ENCODE data around the gene PHTF2.

DNA sequence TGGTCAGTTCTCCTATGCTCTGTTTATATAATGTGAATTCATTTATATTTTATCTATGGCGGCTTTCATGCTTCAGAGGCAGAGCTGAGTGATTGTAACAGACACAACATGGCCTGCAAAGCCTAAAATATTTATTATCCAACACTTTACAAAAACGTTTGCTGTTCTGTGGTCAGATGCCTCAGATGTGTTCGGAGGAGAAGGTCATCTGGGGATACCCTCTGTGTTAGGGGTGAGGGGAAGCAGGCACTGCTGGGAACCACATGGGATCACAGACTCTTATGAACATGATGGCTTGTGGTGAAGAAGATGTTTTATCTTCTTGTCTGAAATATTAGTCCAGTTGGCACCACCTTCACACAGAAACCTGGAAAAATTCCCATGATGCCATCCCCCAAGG is 203.4 kb downstream of the PHTF2 start:
- TF ChIP-seq, protein P1, sequence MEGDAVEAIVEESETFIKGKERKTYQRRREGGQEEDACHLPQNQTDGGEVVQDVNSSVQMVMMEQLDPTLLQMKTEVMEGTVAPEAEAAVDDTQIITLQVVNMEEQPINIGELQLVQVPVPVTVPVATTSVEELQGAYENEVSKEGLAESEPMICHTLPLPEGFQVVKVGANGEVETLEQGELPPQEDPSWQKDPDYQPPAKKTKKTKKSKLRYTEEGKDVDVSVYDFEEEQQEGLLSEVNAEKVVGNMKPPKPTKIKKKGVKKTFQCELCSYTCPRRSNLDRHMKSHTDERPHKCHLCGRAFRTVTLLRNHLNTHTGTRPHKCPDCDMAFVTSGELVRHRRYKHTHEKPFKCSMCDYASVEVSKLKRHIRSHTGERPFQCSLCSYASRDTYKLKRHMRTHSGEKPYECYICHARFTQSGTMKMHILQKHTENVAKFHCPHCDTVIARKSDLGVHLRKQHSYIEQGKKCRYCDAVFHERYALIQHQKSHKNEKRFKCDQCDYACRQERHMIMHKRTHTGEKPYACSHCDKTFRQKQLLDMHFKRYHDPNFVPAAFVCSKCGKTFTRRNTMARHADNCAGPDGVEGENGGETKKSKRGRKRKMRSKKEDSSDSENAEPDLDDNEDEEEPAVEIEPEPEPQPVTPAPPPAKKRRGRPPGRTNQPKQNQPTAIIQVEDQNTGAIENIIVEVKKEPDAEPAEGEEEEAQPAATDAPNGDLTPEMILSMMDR (conservative IDR thresholded peaks at IDR 0.05), result no peak
- no peak for TF ChIP-seq EZH2 (IDR thresholded peaks at IDR 0.05; ENCODE audit: low read depth)

Data from PC-9 (cell line).